Activated CD4-positive, CD25-positive, alpha-beta regulatory T cell treated with anti-CD3 and anti-CD28 coated beads, Interleukin-2, amount 50 U/mL, for 16 hours (primary cell): Measurements from ENCODE around the gene ZNF580.

ENCODE experiments used
- DNase-seq: peaks from one replicate; pipeline ENCODE4 v3.0.0-alpha.2; 2020; ENCODE audit warnings: low read depth, low spot score

ZNF580 gene

DNA sequence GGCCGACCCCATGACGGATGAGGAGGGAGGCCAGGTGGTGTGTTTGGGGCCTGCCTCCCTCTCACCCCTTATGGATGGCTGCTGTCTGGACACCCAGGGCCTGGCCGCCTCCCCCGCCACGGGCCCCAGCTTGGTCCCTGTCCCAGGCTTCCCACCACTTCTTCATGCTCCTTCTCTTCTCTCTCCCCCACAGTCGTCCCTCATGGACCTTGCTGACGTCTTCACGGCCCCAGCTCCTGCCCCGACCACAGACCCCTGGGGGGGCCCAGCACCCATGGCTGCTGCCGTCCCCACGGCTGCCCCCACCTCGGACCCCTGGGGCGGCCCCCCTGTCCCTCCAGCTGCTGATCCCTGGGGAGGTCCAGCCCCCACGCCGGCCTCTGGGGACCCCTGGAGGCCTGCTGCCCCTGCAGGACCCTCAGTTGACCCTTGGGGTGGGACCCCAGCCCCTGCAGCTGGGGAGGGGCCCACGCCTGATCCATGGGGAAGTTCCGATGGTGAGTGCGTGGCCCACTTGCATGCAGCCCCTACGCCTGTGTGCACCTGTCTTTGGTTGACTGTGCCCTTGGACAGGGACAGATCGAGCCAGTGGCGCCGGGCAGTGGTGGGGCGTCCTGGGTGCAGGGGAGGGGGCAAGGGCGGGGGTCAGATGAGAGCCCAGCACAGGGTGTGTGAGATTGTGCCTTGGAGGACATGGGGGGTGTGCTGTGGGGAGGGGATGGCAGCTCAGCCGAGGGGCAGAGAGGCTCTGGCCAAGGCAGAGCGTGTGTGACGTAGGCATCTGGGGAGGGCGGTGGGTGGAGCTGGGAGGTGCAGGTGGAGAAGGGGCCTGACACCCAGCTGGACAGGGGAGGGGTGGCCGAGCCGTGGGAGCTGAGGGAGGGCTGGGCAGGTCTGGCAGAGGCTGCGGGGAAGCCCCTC is 51.0 kb downstream of the ZNF580 start:
- no peak for DNase-seq

DNA sequence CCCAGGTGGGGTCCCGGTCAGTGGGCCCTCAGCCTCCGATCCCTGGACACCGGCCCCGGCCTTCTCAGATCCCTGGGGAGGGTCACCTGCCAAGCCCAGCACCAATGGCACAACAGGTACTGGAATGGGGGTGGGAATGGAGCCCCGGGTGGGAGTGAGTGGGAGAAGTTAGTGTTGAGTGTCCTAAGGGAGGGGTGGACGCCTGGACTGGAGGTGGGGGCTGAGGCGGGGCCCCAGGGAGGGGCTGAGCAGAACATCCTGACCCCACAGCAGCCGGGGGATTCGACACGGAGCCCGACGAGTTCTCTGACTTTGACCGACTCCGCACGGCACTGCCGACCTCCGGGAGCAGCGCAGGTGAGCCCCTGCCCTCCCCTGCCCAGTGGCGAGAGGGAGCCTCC is 51.9 kb downstream of the ZNF580 start:
- no peak for DNase-seq
